NT2/D1 (cell line): ENCODE measurements around the gene SMG6.

Experiments used
- SUZ12 ChIP-seq: IDR thresholded peaks from 2 replicates; pipeline ENCODE4 v1.6.1; 2011; ENCODE audit not compliant: insufficient read length, insufficient read depth; ENCODE audit errors: extremely low read depth
- ZNF274 ChIP-seq: IDR thresholded peaks from 2 replicates; pipeline ENCODE4 v1.6.1; 2011; ENCODE audit warnings: mild to moderate bottlenecking, low read depth, low read length

DNA sequence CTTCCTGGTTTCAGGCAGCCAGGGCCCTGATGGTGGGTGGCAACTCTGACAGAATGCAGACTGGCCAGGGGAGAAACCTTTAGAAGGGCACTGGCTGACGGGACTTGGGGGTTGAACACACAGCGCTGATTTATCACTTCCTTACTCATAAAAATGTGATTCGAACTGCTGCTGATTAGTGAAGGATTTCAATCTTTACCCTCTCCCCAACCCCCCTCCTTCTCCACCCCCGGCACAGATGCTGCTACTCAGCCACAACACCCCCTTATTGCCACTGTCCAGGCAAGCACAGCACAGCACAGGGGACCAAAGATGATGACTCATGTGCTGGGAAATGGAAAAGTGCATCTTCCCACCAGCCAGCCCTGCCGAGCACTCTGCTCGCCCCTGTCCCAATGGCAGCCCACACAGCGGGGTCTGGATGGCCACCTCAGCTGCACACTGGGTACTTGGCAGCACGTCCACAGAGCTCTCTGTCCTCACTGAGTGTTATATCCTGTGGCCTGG is 70.1 kb downstream of the SMG6 start:
- TF ChIP-seq ZNF274 = no peak
- TF ChIP-seq SUZ12 = no peak
